ENCODE data around the gene HBZ.
"Not testable (repeated sequence)": the region's sequence is repeated elsewhere in the genome, so short reads cannot be mapped to it uniquely, and the experiment has no call there.

- TF ChIP-seq, protein P1, sequence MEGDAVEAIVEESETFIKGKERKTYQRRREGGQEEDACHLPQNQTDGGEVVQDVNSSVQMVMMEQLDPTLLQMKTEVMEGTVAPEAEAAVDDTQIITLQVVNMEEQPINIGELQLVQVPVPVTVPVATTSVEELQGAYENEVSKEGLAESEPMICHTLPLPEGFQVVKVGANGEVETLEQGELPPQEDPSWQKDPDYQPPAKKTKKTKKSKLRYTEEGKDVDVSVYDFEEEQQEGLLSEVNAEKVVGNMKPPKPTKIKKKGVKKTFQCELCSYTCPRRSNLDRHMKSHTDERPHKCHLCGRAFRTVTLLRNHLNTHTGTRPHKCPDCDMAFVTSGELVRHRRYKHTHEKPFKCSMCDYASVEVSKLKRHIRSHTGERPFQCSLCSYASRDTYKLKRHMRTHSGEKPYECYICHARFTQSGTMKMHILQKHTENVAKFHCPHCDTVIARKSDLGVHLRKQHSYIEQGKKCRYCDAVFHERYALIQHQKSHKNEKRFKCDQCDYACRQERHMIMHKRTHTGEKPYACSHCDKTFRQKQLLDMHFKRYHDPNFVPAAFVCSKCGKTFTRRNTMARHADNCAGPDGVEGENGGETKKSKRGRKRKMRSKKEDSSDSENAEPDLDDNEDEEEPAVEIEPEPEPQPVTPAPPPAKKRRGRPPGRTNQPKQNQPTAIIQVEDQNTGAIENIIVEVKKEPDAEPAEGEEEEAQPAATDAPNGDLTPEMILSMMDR (IDR thresholded peaks at IDR 0.05): not testable (repeated sequence)
- not testable (repeated sequence) for TF ChIP-seq TCF7L2 (IDR thresholded peaks at IDR 0.05; ENCODE audit: low read depth, low read length); POLR2AphosphoS5 (IDR thresholded peaks at IDR 0.05; ENCODE audit: low read depth, low read length); SIN3A (IDR thresholded peaks at IDR 0.05; ENCODE audit: borderline replicate concordance, insufficient read depth, low read depth, low read length)
Measured at GRCh38 chr16:153550-154216, 1.2 kb downstream of the HBZ start.

All from Panc1 (cell line).